H1 (cell line): ENCODE results near the gene ODAPH. TPM values are rescaled to one million over a fixed set of nuclear protein-coding genes. Genes with fewer than 3 reads are reported as not detected.

ENCODE experiments used
- CTCF ChIA-PET: fragments of 300-600 bp; sonication (Branson Sonifier 250); formaldehyde crosslinking; loops from one replicate; lab custom pipeline; 2021; ENCODE audit not compliant: partially characterized antibody; lab: Charles Lee
- POLR2A ChIA-PET: fragments of 300-600 bp; sonication (Branson Sonifier 250); formaldehyde crosslinking; loops from one replicate; lab custom pipeline; 2021; ENCODE audit warnings: inconsistent platforms; ENCODE audit not compliant: partially characterized antibody; lab: Charles Lee
- DNase-seq, 2 experiments: peaks; one replicate each; pipeline versions ENCODE4 v3.0.0 to v3.0.0-alpha.2; 2010 to 2022; ENCODE audit warnings: low spot score in 2 of 2, low read depth in 1 of 2, mixed read lengths in 1 of 2
- FAIRE-seq: peaks from 2 replicates; lab custom pipeline; 2011; peaks lifted over from hg19 to GRCh38; lab: Jason Lieb, UNC
- H2AFZ ChIP-seq: 2 replicates; pipeline ENCODE4 v1.8.1; 2012; ENCODE audit warnings: low read length, inconsistent platforms
- H2AK5ac ChIP-seq: 2 replicates; pipeline ENCODE4 v1.6.1; 2013; ENCODE audit warnings: low read depth, low read length
- H2BK120ac ChIP-seq: replicated peaks from 2 replicates; pipeline ENCODE3; 2013; ENCODE audit warnings: low read depth, low read length, inconsistent platforms
- H2BK12ac ChIP-seq: 2 replicates; pipeline ENCODE4 v1.6.1; 2013; ENCODE audit warnings: low read depth, low read length
- H2BK15ac ChIP-seq: 2 replicates; pipeline ENCODE4 v1.6.1; 2013; ENCODE audit warnings: low read length
- H2BK20ac ChIP-seq: 2 replicates; pipeline ENCODE4 v1.6.1; 2013; ENCODE audit warnings: low read length
- H2BK5ac ChIP-seq: 2 replicates; pipeline ENCODE4 v1.6.1; 2013; ENCODE audit warnings: low read depth, low read length
- H3K14ac ChIP-seq: 2 replicates; pipeline ENCODE4 v1.6.1; 2013; ENCODE audit warnings: inconsistent platforms; ENCODE audit not compliant: insufficient read length
- H3K18ac ChIP-seq: 2 replicates; pipeline ENCODE4 v1.6.1; 2013; ENCODE audit warnings: low read length; ENCODE audit errors: extremely low read depth
- H3K23ac ChIP-seq: 2 replicates; pipeline ENCODE4 v1.6.1; 2013; ENCODE audit warnings: inconsistent platforms; ENCODE audit not compliant: insufficient read length
- H3K23me2 ChIP-seq: 2 replicates; pipeline ENCODE4 v1.6.1; 2013; ENCODE audit warnings: low read depth, low read length
- H3K27ac ChIP-seq: 2 replicates; pipeline ENCODE4 v1.6.1; 2011; ENCODE audit warnings: low read depth, low read length, inconsistent platforms
- H3K27me3 ChIP-seq, 4 experiments: replicated peaks in 1 of 4; 1 replicate in 1 of 4; 2 replicates in 3 of 4; pipeline versions ENCODE4 v1.6.1 to v1.8.1; 2011 to 2013; ENCODE audit warnings: low read length in 3 of 4, mild to moderate bottlenecking in 3 of 4, inconsistent platforms in 2 of 4, mixed read lengths in 2 of 4, moderate library complexity in 1 of 4; ENCODE audit not compliant: control insufficient read depth in 3 of 4, insufficient read depth in 3 of 4; ENCODE audit errors: extremely low read depth in 1 of 4
- H3K36me3 ChIP-seq, 4 experiments: 2 replicates each; pipeline versions ENCODE4 v1.6.1 to v1.8.1; 2011 to 2013; ENCODE audit warnings: mild to moderate bottlenecking in 4 of 4, low read length in 3 of 4, moderate library complexity in 2 of 4, control low read depth in 1 of 4, inconsistent platforms in 1 of 4; ENCODE audit not compliant: insufficient read depth in 4 of 4, control insufficient read depth in 2 of 4
- H3K4ac ChIP-seq: replicated peaks from 2 replicates; pipeline ENCODE3; 2013; ENCODE audit warnings: low read length, low read depth, mixed read lengths, inconsistent platforms; ENCODE audit not compliant: insufficient read length
- H3K4me1 ChIP-seq, 4 experiments: replicated peaks in 1 of 4; 1 replicate in 1 of 4; 2 replicates in 3 of 4; pipeline versions ENCODE4 v1.6.1 to v1.8.1; 2011 to 2013; ENCODE audit warnings: low read length in 3 of 4, inconsistent platforms in 2 of 4, mixed read lengths in 1 of 4; ENCODE audit not compliant: insufficient read depth in 4 of 4, control insufficient read depth in 3 of 4
- H3K4me2 ChIP-seq, 2 experiments: 2 replicates each; pipeline versions ENCODE4 v1.6.1 to v1.8.1; 2011 to 2013; ENCODE audit warnings: low read depth in 2 of 2, low read length in 2 of 2, control low read depth in 1 of 2, inconsistent platforms in 1 of 2, mild to moderate bottlenecking in 1 of 2; ENCODE audit not compliant: insufficient read depth in 1 of 2
- H3K4me3 ChIP-seq, 4 experiments: fragments of 200-600, 300-600 bp in 1 of 4; sonication (generic), shearing (Covaris generic), sonication (Bioruptor Twin) in 1 of 4; 2 replicates each; pipeline versions ENCODE4 v1.5.1 to v1.8.1; 2011 to 2016; ENCODE audit warnings: low read length in 4 of 4, low read depth in 3 of 4, control low read depth in 2 of 4, inconsistent platforms in 2 of 4, mild to moderate bottlenecking in 2 of 4, mixed read lengths in 1 of 4, moderate library complexity in 1 of 4; ENCODE audit not compliant: insufficient read depth in 2 of 4; ENCODE audit errors: extremely low read depth in 1 of 4
- H3K56ac ChIP-seq: replicated peaks from 2 replicates; pipeline ENCODE3; 2013; ENCODE audit warnings: low read depth, mild to moderate bottlenecking, mixed read lengths, low read length, inconsistent platforms; ENCODE audit not compliant: insufficient read length
- H3K79me1 ChIP-seq: 2 replicates; pipeline ENCODE4 v1.6.1; 2013; ENCODE audit warnings: low read depth, low read length, control low read depth
- H3K79me2 ChIP-seq, 2 experiments: 2 replicates each; pipeline versions ENCODE4 v1.6.1 to v1.8.1; 2012 to 2013; ENCODE audit warnings: low read length in 2 of 2, mild to moderate bottlenecking in 2 of 2, inconsistent platforms in 1 of 2; ENCODE audit not compliant: insufficient read depth in 2 of 2, control insufficient read depth in 1 of 2
- H3K9ac ChIP-seq, 4 experiments: replicated peaks in 1 of 4; 1 replicate in 1 of 4; 2 replicates in 3 of 4; pipeline versions ENCODE4 v1.6.1 to v1.8.1; 2011 to 2013; ENCODE audit warnings: low read depth in 3 of 4, low read length in 3 of 4, control low read depth in 2 of 4, mild to moderate bottlenecking in 2 of 4, moderate library complexity in 2 of 4, inconsistent platforms in 1 of 4; ENCODE audit errors: extremely low read depth in 1 of 4
- H3K9me3 ChIP-seq, 2 experiments: 2 replicates each; pipeline versions ENCODE4 v1.6.1 to v1.8.1; 2012 to 2013; ENCODE audit warnings: mild to moderate bottlenecking in 2 of 2, moderate library complexity in 2 of 2, control low read depth in 1 of 2, inconsistent platforms in 1 of 2, low read depth in 1 of 2, low read length in 1 of 2, mixed read lengths in 1 of 2; ENCODE audit not compliant: insufficient read depth in 2 of 2
- H4K20me1 ChIP-seq, 2 experiments: replicated peaks in 1 of 2; 2 replicates each; pipeline versions ENCODE3 to v1.8.1; 2011 to 2013; ENCODE audit warnings: inconsistent platforms in 2 of 2, low read length in 2 of 2, mild to moderate bottlenecking in 1 of 2; ENCODE audit not compliant: insufficient read depth in 2 of 2, control insufficient read depth in 1 of 2
- H4K5ac ChIP-seq: 2 replicates; pipeline ENCODE4 v1.6.1; 2013; ENCODE audit warnings: low read length, low read depth, mixed read lengths, inconsistent platforms; ENCODE audit not compliant: insufficient read length
- H4K8ac ChIP-seq: 2 replicates; pipeline ENCODE4 v1.8.0; 2013; ENCODE audit warnings: mild to moderate bottlenecking, moderate library complexity, low read length, inconsistent platforms; ENCODE audit not compliant: insufficient read depth; ENCODE audit errors: extremely low read depth
- H4K91ac ChIP-seq: replicated peaks from 2 replicates; pipeline ENCODE3; 2013; ENCODE audit warnings: low read length, mixed read lengths, inconsistent platforms; ENCODE audit not compliant: insufficient read length
- CBX5 ChIP-seq: fragments of 300-800, 300-1000 bp; sonication (generic); IDR thresholded peaks from 2 replicates; pipeline ENCODE4 v1.7.1; 2016; ENCODE audit warnings: antibody characterized with exemption, low read length, low read depth
- CBX8 ChIP-seq: fragments of 300-800, 300-1000 bp; sonication (generic); IDR thresholded peaks from 2 replicates; pipeline ENCODE4 v1.7.1; 2016; ENCODE audit warnings: low read depth, low read length, borderline replicate concordance
- JUN ChIP-seq: IDR thresholded peaks from 2 replicates; pipeline ENCODE4 v1.6.1; 2011; ENCODE audit warnings: low read depth, mild to moderate bottlenecking, improper control_type of control experiment, low read length
- KDM4A ChIP-seq: IDR thresholded peaks from one replicate; pipeline ENCODE4 v1.7.1; 2012; ENCODE audit warnings: low read depth, mild to moderate bottlenecking, moderate library complexity, low read length, inconsistent platforms; ENCODE audit not compliant: severe bottlenecking
- NANOG ChIP-seq: IDR thresholded peaks from 2 replicates; pipeline ENCODE4 v1.6.1; 2011; ENCODE audit warnings: low read length, low read depth, mild to moderate bottlenecking, inconsistent platforms; ENCODE audit not compliant: insufficient read depth, poor library complexity, severe bottlenecking
- POLR2AphosphoS5 ChIP-seq: IDR thresholded peaks from 2 replicates; pipeline ENCODE4 v1.6.1; 2011; ENCODE audit warnings: low read depth, low read length
- RXRA ChIP-seq: IDR thresholded peaks from 2 replicates; pipeline ENCODE4 v1.6.1; 2011; ENCODE audit warnings: low read depth, mild to moderate bottlenecking, low read length, moderate library complexity; ENCODE audit not compliant: insufficient read depth
- SIN3A ChIP-seq, 2 experiments: IDR thresholded peaks in 1 of 2; conservative IDR thresholded peaks in 1 of 2; 2 replicates each; pipeline ENCODE4 v1.6.1; 2011 to 2012; ENCODE audit warnings: low read length in 2 of 2, improper control_type of control experiment in 1 of 2, low read depth in 1 of 2, mild to moderate bottlenecking in 1 of 2
- SP1 ChIP-seq: IDR thresholded peaks from 2 replicates; pipeline ENCODE4 v1.6.1; 2011; ENCODE audit warnings: low read depth, low read length
- SP2 ChIP-seq: IDR thresholded peaks from 2 replicates; pipeline ENCODE4 v1.6.1; 2012; ENCODE audit warnings: mild to moderate bottlenecking, low read length, inconsistent platforms
- YY1 ChIP-seq: IDR thresholded peaks from 2 replicates; pipeline ENCODE4 v1.6.1; 2011; ENCODE audit warnings: low read depth, mild to moderate bottlenecking, low read length
- WGBS, 2 experiments: shearing (Covaris generic) in 1 of 2; methylation state at CpG; one replicate each; pipeline versions ENCODE4 v1.1.6 to v1.1.7; 2013 to 2015; ENCODE audit warnings: low lambda C conversion rate in 2 of 2, mixed read lengths in 2 of 2, inconsistent platforms in 1 of 2, low coverage in 1 of 2, missing lambda C conversion rate in 1 of 2; ENCODE audit not compliant: insufficient replicate concordance in 2 of 2, insufficient coverage in 1 of 2, insufficient read length in 1 of 2; ENCODE audit errors: extremely low coverage in 1 of 2, missing lambda C conversion rate in 1 of 2; 5-methylcytosine and 5-hydroxymethylcytosine counted together
- polyA plus RNA-seq, 7 experiments: library from polyadenylated mRNA; depleted of rRNA in 3 of 7; stranded (reverse) in 5 of 7; unstranded in 2 of 7; fragments of >200 nt in 5 of 7; fragments of 200-250 nt in 2 of 7; gene quantifications; 1 replicate in 5 of 7; 2 replicates in 1 of 7; 4 replicates in 1 of 7; pipeline versions ENCODE4 v1.2.1 to v1.2.3, GENCODE V29; 2011 to 2013; ENCODE audit warnings: missing spikeins in 2 of 7, mixed read lengths in 2 of 7
- total RNA-seq: library from RNA; stranded (reverse); fragmentation: NEBNext Ultra II Directional; extraction: Animal tissue kit (Norgen Biotek cat#: 25700); gene quantifications from 2 replicates; pipeline ENCODE4 v1.2.1, GENCODE V29; 2021
- TF ChIP-seq, protein P1 (sequence below), 3 experiments: IDR thresholded peaks; 1 replicate in 2 of 3; 2 replicates in 1 of 3; pipeline versions ENCODE4 v1.5.1 to v1.6.1; 2011; ENCODE audit warnings: low read length in 3 of 3, mild to moderate bottlenecking in 3 of 3, inconsistent platforms in 2 of 3, low read depth in 1 of 3, moderate library complexity in 1 of 3; ENCODE audit not compliant: insufficient read depth in 1 of 3; ENCODE audit errors: control extremely low read depth in 1 of 3

ODAPH gene
- total and polyA plus RNA-seq, 2 of the 8 experiments (the other 6 are each of a cell fraction or from before 2014, with no cell fraction given) = not detected

DNA sequence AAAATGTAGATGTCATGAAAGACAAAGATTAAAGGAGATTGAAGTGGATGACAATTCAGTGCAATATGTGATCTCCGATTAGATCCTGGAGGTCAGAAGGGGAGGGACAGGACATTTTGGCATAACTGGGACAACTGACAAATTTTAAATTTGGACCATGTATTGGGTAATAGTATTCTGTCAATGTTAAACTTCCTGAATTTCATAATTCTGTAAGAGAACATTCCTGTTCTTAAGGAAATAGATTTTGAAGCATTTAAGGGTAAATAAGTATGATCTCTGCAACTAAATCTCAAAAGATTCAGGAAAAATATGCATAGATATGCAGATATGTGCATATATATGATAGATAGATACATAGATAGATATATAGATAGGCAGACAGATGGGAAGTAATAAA lies 11.0 kb downstream of the ODAPH start:
- no peak for DNase-seq
- Histone ChIP-seq H3K36me3 (no peaks in the 10 kb centered on the region), H3K18ac (no peak overlapping the region), H2BK15ac (no peak overlapping the region), H4K20me1 (no peaks in the 10 kb centered on the region), H2AFZ (no peak overlapping the region), H4K8ac (no peak overlapping the region), H3K4me2 (no peak overlapping the region), H3K56ac (no peak overlapping the region), H3K23ac (no peak overlapping the region), H3K4ac (no peak overlapping the region), H3K27ac (no peak overlapping the region), H2BK5ac (no peak overlapping the region), H4K5ac (no peak overlapping the region), H3K4me1 (peaks cover 0 to 2% (median under 1%) of the 10 kb centered on the region in 4 experiments; a peak in 2 of 7 replicates), H2AK5ac (no peak overlapping the region), H3K9me3 (peaks cover 0 to 9% of the 10 kb centered on the region in 2 experiments; a peak in 1 of 4 replicates), H3K9ac (no peak overlapping the region), H2BK20ac (no peak overlapping the region), H3K4me3 (no peak overlapping the region), H4K91ac (no peak overlapping the region), H3K14ac (no peak overlapping the region), H3K79me2 (no peaks in the 10 kb centered on the region), H2BK12ac (no peak overlapping the region), H3K79me1 (no peaks in the 10 kb centered on the region), H3K23me2 (no peaks in the 10 kb centered on the region; the same call in 1 of the 2 replicates), H2BK120ac (no peak overlapping the region), H3K27me3 (no peaks in the 10 kb centered on the region; a peak in 1 of 7 replicates)
- POLR2A ChIA-PET = no interaction called here
- CTCF ChIA-PET = no interaction called here
- TF ChIP-seq NANOG (no peak), JUN (no peak), SP1 (no peak), SP2 (no peak), YY1 (no peak), POLR2AphosphoS5 (no peak), CBX8 (no peak), SIN3A (conservative IDR thresholded peaks at IDR 0.05 in 1 of 2, IDR thresholded peaks at IDR 0.05 in 1 of 2; ENCODE audit: low read depth in 1 of 2, low read length in 2 of 2) (no peak), KDM4A (no peak), CBX5 (no peak), RXRA (no peak)
- TF ChIP-seq, protein P1, sequence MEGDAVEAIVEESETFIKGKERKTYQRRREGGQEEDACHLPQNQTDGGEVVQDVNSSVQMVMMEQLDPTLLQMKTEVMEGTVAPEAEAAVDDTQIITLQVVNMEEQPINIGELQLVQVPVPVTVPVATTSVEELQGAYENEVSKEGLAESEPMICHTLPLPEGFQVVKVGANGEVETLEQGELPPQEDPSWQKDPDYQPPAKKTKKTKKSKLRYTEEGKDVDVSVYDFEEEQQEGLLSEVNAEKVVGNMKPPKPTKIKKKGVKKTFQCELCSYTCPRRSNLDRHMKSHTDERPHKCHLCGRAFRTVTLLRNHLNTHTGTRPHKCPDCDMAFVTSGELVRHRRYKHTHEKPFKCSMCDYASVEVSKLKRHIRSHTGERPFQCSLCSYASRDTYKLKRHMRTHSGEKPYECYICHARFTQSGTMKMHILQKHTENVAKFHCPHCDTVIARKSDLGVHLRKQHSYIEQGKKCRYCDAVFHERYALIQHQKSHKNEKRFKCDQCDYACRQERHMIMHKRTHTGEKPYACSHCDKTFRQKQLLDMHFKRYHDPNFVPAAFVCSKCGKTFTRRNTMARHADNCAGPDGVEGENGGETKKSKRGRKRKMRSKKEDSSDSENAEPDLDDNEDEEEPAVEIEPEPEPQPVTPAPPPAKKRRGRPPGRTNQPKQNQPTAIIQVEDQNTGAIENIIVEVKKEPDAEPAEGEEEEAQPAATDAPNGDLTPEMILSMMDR (IDR thresholded peaks at IDR 0.05; ENCODE audit: control extremely low read depth in 1 of 3, insufficient read depth in 1 of 3, low read depth in 1 of 3, low read length in 3 of 3) = no peak
- WGBS, 2 experiments = 100% methylated on average over 1 of the region's 1 CpG; no CpG with 5 or more reads in 1 of the 2 experiments
- FAIRE-seq = no peak
